Liver (tissue), 3 donors: ENCODE data around the gene PCDHGB5.

Experiments used
- CTCF ChIP-seq: fragments of 150-350 bp; IDR thresholded peaks from 2 replicates; pipeline ENCODE4 v1.5.1; 2017; ENCODE audit warnings: improper control_type of control experiment, low read depth, low read length; ENCODE audit not compliant: missing input control
- GABPA ChIP-seq, 2 donors: IDR thresholded peaks in 1 of 2; conservative IDR thresholded peaks in 1 of 2; 2 replicates each; pipeline ENCODE4 v1.6.1; 2016; ENCODE audit warnings: antibody characterized with exemption in 2 of 2, mild to moderate bottlenecking in 1 of 2, moderate library complexity in 1 of 2
- HNF4A ChIP-seq, 2 donors: conservative IDR thresholded peaks; 2 replicates each; pipeline ENCODE4 v1.6.1; 2016; ENCODE audit warnings: antibody characterized with exemption in 2 of 2, mild to moderate bottlenecking in 2 of 2
- JUND ChIP-seq, 2 donors: IDR thresholded peaks; 2 replicates each; pipeline ENCODE4 v1.6.1; 2016; ENCODE audit warnings: antibody characterized with exemption in 2 of 2
- RAD21 ChIP-seq, 2 donors: IDR thresholded peaks; 2 replicates each; pipeline ENCODE4 v1.6.1; 2016; ENCODE audit warnings: antibody characterized with exemption in 2 of 2, mild to moderate bottlenecking in 2 of 2
- SP1 ChIP-seq: IDR thresholded peaks from 2 replicates; pipeline ENCODE4 v1.6.1; 2018; ENCODE audit warnings: antibody characterized with exemption, mild to moderate bottlenecking
- ZBTB33 ChIP-seq: IDR thresholded peaks from 2 replicates; pipeline ENCODE4 v1.6.1; 2016; ENCODE audit warnings: antibody characterized with exemption
- donor health status: healthy.
- donor health status: healthy.

GRCh38 chr5:141351591-141351990 is 46.2 kb upstream of the PCDHGB5 start:
- no peak for TF ChIP-seq CTCF
- no peak for TF ChIP-seq ZBTB33
- no peak for TF ChIP-seq HNF4A (conservative IDR thresholded peaks at IDR 0.05)
- no peak for TF ChIP-seq GABPA (IDR thresholded peaks at IDR 0.05 in 1 of 2, conservative IDR thresholded peaks at IDR 0.05 in 1 of 2)
- TF ChIP-seq RAD21 (IDR thresholded peaks at IDR 0.05) = no peak
- TF ChIP-seq JUND (IDR thresholded peaks at IDR 0.05) = no peak
- TF ChIP-seq SP1 = no peak
